NCI-H510A (cell line): ENCODE data around the gene KL.

Experiments
- DNase-seq: peaks from one replicate; lab custom pipeline; 2025; lab: John Stamatoyannopoulos, UW

Gene KL

DNA sequence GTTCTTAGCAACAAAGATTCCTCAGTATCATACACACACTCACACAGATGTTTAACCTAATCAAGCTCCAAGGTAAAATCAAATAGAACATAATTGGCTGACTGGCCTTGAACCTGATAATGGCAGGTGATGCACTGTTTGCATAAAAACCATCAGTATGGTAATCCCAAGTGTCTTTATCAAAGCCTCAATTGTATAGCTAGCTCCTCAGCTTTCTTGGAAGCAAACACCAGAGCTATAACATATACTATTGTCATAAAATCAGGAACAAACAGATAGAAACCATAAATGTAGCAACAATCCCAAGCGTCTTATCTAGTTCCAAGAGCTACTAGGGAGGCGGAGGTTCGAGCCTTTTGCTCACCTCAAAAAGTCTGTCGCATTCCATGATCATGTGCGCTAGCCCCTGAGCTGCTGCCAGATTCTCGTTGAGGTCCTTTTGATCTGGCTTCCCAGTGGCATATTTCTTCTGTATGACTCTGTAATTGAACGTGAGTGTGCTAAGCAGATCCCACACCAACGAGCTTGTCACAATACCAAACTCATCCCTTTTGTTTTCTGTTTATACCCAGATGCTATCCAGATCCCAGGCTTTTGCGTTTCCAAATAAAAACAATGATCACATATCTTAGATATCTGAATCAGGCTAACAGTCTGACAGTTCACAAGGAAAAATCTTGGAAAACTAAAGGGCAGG, 95.3 kb downstream of the KL start:
- no peak for DNase-seq

DNA sequence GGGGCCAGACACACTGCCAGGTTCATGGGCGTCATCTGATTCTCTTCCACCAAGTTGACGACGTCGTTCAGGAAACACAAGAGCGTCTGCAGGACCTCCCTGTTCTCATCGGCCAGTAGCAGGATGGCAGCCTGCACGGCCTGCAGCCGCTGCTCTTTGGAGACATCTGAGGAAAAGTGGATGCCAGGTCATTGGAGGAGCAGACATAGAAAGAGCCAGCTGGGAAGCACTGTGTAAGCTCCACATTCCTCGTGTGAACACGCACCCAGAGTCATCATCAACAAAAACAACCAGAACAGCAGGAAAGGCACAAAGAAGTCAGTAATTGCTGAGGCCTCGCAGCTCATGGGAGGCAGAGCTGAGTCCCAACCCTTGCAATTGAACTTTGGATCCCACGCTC, 96.5 kb downstream of the KL start:
- no peak for DNase-seq

DNA sequence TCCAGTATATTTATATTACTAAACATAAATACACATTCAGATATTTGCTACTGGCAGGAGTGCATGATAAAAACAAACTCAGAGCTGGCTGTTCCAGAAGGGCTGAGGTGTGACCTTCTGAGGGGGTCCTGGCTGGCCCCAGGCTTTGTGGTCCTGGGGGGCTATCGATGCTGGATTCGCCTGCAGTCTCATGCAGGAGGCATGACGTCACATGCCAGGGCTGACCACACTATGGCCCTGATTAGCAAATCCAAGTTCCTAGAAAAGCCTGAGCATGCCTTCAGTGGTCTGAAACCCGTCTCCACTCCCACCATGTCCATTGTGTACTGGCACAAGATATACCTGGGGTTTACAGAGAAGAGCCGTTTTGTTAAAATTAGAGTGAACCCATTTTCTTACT, 97.9 kb downstream of the KL start:
- no peak for DNase-seq

DNA sequence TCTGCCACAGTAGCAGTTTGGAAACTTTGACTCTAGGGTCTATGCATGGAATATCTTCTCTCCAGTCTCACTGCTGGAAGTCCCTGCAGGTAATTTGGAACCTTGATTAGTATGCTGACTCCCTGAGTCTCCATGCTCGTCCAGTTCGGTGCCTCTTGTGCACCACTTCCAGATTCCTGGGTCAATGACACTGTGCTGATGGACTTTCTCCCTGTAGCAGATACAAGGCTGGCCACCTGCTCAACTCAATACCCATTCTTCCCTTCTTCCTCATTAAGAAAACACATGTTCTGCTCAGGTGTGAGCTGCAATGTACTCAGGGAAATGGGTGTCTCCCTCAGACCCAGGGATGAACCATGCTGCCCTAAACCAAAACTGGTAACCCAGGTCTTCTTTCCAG, 99.1 kb downstream of the KL start:
- DNase-seq = no peak
